Peyer's patch (tissue), 4 donors: ENCODE data around the gene DGKQ.

Source experiments
- POLR2A ChIP-seq, 2 donors: fragments of 450-650 bp; IDR thresholded peaks; one replicate each; pipeline ENCODE4 v1.5.1; 2017; ENCODE audit warnings: antibody characterized with exemption in 2 of 2, mild to moderate bottlenecking in 2 of 2, moderate library complexity in 2 of 2
- TF ChIP-seq, protein P1 (sequence below), 6 experiments: fragments of 450-650 bp in 4 of 6; fragments of 200-600 bp in 2 of 6; sonication (generic) in 1 of 6; IDR thresholded peaks; one replicate each; pipeline ENCODE4 v1.5.1; 2017 to 2019; ENCODE audit warnings: antibody characterized with exemption in 6 of 6, mild to moderate bottlenecking in 3 of 6, moderate library complexity in 1 of 6

DNA sequence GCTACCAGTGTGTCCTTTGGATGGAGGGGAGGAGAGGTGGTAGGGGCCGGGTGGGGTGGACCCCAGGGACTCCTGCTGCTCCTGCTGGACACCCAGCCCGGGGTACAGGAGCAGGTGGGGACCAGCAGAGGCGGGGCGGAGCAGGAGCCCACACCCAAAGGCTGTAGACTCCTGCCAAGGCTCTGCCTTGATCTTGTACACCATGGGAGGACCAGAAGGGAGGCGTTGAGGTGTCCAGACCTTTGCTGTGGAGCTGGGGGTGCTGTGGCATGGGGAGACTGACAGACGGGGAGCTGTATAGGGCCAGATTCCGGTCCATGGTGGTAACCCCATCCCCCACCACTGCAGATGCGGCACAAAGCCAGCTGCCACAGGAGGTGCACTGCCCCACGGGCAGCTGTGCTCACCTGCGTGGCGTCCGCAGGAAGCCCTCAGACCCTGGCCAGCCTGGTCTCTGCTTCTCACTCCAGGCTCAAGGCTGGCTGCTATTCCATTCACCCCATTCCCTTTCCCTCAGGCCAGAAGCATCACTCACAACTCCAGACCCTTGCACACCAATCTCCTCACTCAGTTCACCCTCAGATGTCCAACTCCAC, 24.8 kb upstream of the DGKQ start:
- TF ChIP-seq, protein P1, sequence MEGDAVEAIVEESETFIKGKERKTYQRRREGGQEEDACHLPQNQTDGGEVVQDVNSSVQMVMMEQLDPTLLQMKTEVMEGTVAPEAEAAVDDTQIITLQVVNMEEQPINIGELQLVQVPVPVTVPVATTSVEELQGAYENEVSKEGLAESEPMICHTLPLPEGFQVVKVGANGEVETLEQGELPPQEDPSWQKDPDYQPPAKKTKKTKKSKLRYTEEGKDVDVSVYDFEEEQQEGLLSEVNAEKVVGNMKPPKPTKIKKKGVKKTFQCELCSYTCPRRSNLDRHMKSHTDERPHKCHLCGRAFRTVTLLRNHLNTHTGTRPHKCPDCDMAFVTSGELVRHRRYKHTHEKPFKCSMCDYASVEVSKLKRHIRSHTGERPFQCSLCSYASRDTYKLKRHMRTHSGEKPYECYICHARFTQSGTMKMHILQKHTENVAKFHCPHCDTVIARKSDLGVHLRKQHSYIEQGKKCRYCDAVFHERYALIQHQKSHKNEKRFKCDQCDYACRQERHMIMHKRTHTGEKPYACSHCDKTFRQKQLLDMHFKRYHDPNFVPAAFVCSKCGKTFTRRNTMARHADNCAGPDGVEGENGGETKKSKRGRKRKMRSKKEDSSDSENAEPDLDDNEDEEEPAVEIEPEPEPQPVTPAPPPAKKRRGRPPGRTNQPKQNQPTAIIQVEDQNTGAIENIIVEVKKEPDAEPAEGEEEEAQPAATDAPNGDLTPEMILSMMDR (IDR thresholded peaks at IDR 0.05) = no peak
- no peak for TF ChIP-seq POLR2A (IDR thresholded peaks at IDR 0.05)
